Stimulated activated CD4-positive, alpha-beta T cell treated with anti-CD3 and anti-CD28 coated beads, Interleukin-1b, Interleukin-23, amount 100 ng/mL, for 4 hours (primary cell): Measurements from ENCODE around the gene CTCF.

Experiments used
- DNase-seq, 2 donors: peaks; one replicate each; pipeline ENCODE4 v3.0.0-alpha.2; 2020; ENCODE audit warnings: low read depth in 2 of 2

Gene CTCF

GRCh38 chr16:67651039-67651438, 88.7 kb downstream of the CTCF start:
- no peak for DNase-seq

- DNase-seq = no peak
Observed at GRCh38 chr16:67651847-67652246, 89.5 kb downstream of the CTCF start.

GRCh38 chr16:67652578-67653127, 90.3 kb downstream of the CTCF start:
- no peak for DNase-seq

- DNase-seq = no peak
Observed at GRCh38 chr16:67653128-67653788, 90.9 kb downstream of the CTCF start.

GRCh38 chr16:67653789-67654402, 91.6 kb downstream of the CTCF start:
- DNase-seq = no peak

GRCh38 chr16:67654403-67654911, 92.1 kb downstream of the CTCF start:
- DNase-seq = no peak

GRCh38 chr16:67655363-67655762, 93.0 kb downstream of the CTCF start:
- no peak for DNase-seq

GRCh38 chr16:67656344-67657016, 94.2 kb downstream of the CTCF start:
- DNase-seq = no peak

GRCh38 chr16:67657017-67657608, 94.8 kb downstream of the CTCF start:
- no peak for DNase-seq

GRCh38 chr16:67657751-67658518, 95.6 kb downstream of the CTCF start:
- DNase-seq = no peak

GRCh38 chr16:67658849-67659674, 96.7 kb downstream of the CTCF start:
- DNase-seq = no peak

- DNase-seq = peak; percentile 95 to 96
Observed at GRCh38 chr16:67659675-67660563, 97.6 kb downstream of the CTCF start, which contains the start of gene ACD. TSS of gene ACD (minus strand) at chr16:67660260. CDS start at chr16:67660220, 40 bp downstream.

GRCh38 chr16:67660564-67661028, 98.3 kb downstream of the CTCF start, which contains the start of gene PARD6A:
TSS of gene PARD6A (plus strand) at chr16:67660960. CDS start at chr16:67661039, 79 bp downstream.
- peak; percentile 88 to 89 for DNase-seq

GRCh38 chr16:67661101-67661761, 98.9 kb downstream of the CTCF start:
- DNase-seq = no peak

- DNase-seq = no peak
Observed at GRCh38 chr16:67661886-67662652, 99.7 kb downstream of the CTCF start.

- DNase-seq = no peak
Observed at GRCh38 chr16:67662653-67663010, 100.3 kb downstream of the CTCF start.

- DNase-seq = peak in 1 of 2 donors; percentile 31
Observed at GRCh38 chr16:67663151-67663876, 101.0 kb downstream of the CTCF start.
